ENCODE results near the gene TIMM23.

Gene TIMM23

GRCh38 chr10:46004963-46005362 lies 32.7 kb downstream of the TIMM23 start:
- TF ChIP-seq CTCF (IDR thresholded peaks at IDR 0.05; ENCODE audit: low read depth, low read length, missing control alignments), result no peak
- peaks cover 63% of the 10 kb centered on the region for H3K36me3 ChIP-seq (replicated peaks)
- H3K4me3 ChIP-seq (ENCODE audit: low read depth, low read length), result no peak overlapping the region
- in situ Hi-C loops (cut with HindIII; ENCODE audit: low pct_ligation_motif_present, low sequenced_read_pairs), result no loop called here
- H3K27ac ChIP-seq, result no peak overlapping the region
- no peaks in the 10 kb centered on the region for H3K27me3 ChIP-seq (replicated peaks)
- DNase-seq, result no peak

GRCh38 chr10:46005383-46005782 lies 33.1 kb downstream of the TIMM23 start:
- DNase-seq, result no peak
- no peak for TF ChIP-seq CTCF (IDR thresholded peaks at IDR 0.05; ENCODE audit: low read depth, low read length, missing control alignments)
- no peak overlapping the region for H3K27ac ChIP-seq
- peaks cover 64% of the 10 kb centered on the region for H3K36me3 ChIP-seq (replicated peaks)
- in situ Hi-C loops (cut with HindIII; ENCODE audit: low pct_ligation_motif_present, low sequenced_read_pairs), result no loop called here
- no peaks in the 10 kb centered on the region for H3K27me3 ChIP-seq (replicated peaks)
- no peak overlapping the region for H3K4me3 ChIP-seq (ENCODE audit: low read depth, low read length)

GRCh38 chr10:46006219-46006618 lies 33.9 kb downstream of the TIMM23 start:
- no peak for TF ChIP-seq CTCF (IDR thresholded peaks at IDR 0.05; ENCODE audit: low read depth, low read length, missing control alignments)
- no peaks in the 10 kb centered on the region for H3K27me3 ChIP-seq (replicated peaks)
- peaks cover 67% of the 10 kb centered on the region for H3K36me3 ChIP-seq (replicated peaks)
- no peak overlapping the region for H3K4me3 ChIP-seq (ENCODE audit: low read depth, low read length)
- no peak for DNase-seq
- H3K27ac ChIP-seq, result no peak overlapping the region
- in situ Hi-C loops (cut with HindIII; ENCODE audit: low pct_ligation_motif_present, low sequenced_read_pairs), result no loop called here

GRCh38 chr10:46012746-46013145 lies 40.5 kb downstream of the TIMM23 start:
- H3K36me3 ChIP-seq (replicated peaks), result peaks cover 55% of the 10 kb centered on the region
- H3K27ac ChIP-seq, result no peak overlapping the region
- in situ Hi-C loops (cut with HindIII; ENCODE audit: low pct_ligation_motif_present, low sequenced_read_pairs), result no loop called here
- H3K4me3 ChIP-seq (ENCODE audit: low read depth, low read length), result no peak overlapping the region
- TF ChIP-seq CTCF (IDR thresholded peaks at IDR 0.05; ENCODE audit: low read depth, low read length, missing control alignments), result no peak
- no peak for DNase-seq
- no peaks in the 10 kb centered on the region for H3K27me3 ChIP-seq (replicated peaks)

- Histone ChIP-seq H3K27ac (peak overlapping the region; percentile 43), H3K4me3 (ENCODE audit: low read depth, low read length) (no peak overlapping the region), H3K36me3 (replicated peaks) (peaks cover 45% of the 10 kb centered on the region), H3K27me3 (replicated peaks) (no peaks in the 10 kb centered on the region)
- DNase-seq, result no peak
- in situ Hi-C loops (cut with HindIII; ENCODE audit: low pct_ligation_motif_present, low sequenced_read_pairs), result no loop called here
- no peak for TF ChIP-seq CTCF (IDR thresholded peaks at IDR 0.05; ENCODE audit: low read depth, low read length, missing control alignments)
Observed at GRCh38 chr10:46014206-46014605, 41.9 kb downstream of the TIMM23 start.

GRCh38 chr10:46014683-46015405 lies 42.6 kb downstream of the TIMM23 start:
- peak overlapping the region; percentile 43 for H3K27ac ChIP-seq
- H3K36me3 ChIP-seq (replicated peaks), result peaks cover 39% of the 10 kb centered on the region

More at GRCh38 chr10:46014683-46015405, 42.6 kb downstream of the TIMM23 start:
- Histone ChIP-seq H3K4me3 (ENCODE audit: low read depth, low read length) (no peak overlapping the region), H3K27me3 (replicated peaks) (no peaks in the 10 kb centered on the region)
- no peak for TF ChIP-seq CTCF (IDR thresholded peaks at IDR 0.05; ENCODE audit: low read depth, low read length, missing control alignments)
- DNase-seq, result peak; percentile 38
- in situ Hi-C loops (cut with HindIII; ENCODE audit: low pct_ligation_motif_present, low sequenced_read_pairs), result no loop called here
